ENCODE results near the gene COX17.

DNA sequence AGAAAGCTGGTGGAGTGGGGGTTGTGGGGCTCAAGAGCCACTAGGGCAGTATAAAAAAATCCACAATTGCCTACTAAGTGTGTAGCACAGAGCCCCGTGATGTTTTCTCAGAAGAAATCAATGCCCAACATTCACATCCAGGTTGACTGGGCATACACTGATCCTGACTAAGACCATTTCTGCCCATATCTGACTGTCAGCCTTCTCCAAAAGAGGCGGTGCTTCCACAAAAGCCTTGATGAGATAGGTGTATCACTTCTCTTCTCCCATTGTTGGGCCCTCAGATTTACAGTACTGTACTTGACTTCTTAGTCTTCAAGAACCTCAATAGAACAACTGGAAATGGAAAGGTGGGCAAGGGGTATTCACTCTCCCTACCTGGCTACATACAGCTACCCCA, 18.2 kb downstream of the COX17 start:
- TF ChIP-seq, protein P1, sequence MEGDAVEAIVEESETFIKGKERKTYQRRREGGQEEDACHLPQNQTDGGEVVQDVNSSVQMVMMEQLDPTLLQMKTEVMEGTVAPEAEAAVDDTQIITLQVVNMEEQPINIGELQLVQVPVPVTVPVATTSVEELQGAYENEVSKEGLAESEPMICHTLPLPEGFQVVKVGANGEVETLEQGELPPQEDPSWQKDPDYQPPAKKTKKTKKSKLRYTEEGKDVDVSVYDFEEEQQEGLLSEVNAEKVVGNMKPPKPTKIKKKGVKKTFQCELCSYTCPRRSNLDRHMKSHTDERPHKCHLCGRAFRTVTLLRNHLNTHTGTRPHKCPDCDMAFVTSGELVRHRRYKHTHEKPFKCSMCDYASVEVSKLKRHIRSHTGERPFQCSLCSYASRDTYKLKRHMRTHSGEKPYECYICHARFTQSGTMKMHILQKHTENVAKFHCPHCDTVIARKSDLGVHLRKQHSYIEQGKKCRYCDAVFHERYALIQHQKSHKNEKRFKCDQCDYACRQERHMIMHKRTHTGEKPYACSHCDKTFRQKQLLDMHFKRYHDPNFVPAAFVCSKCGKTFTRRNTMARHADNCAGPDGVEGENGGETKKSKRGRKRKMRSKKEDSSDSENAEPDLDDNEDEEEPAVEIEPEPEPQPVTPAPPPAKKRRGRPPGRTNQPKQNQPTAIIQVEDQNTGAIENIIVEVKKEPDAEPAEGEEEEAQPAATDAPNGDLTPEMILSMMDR (IDR thresholded peaks at IDR 0.05), result no peak
- TF ChIP-seq POLR2A (IDR thresholded peaks at IDR 0.05), result no peak
